H9 (cell line): ENCODE measurements around the gene SERPINA10. TPM values are rescaled to one million over a fixed set of nuclear protein-coding genes. Genes with fewer than 3 reads are reported as not detected.

Source experiments
- DNase-seq: peaks from one replicate; pipeline ENCODE4 v3.0.0-alpha.2; 2017
- H2AFZ ChIP-seq: one replicate; pipeline ENCODE4 v1.6.1; 2013; ENCODE audit warnings: mild to moderate bottlenecking, low read length, control low read depth, moderate library complexity
- H2AK5ac ChIP-seq: 2 replicates; pipeline ENCODE4 v1.6.1; 2013; ENCODE audit warnings: low read length, control low read depth, mixed read lengths; ENCODE audit not compliant: insufficient read length
- H2BK120ac ChIP-seq: one replicate; pipeline ENCODE4 v1.6.1; 2013; ENCODE audit warnings: low read depth, mild to moderate bottlenecking, low read length, control low read depth, inconsistent platforms; ENCODE audit not compliant: poor library complexity, severe bottlenecking
- H2BK12ac ChIP-seq: 2 replicates; pipeline ENCODE4 v1.6.1; 2013; ENCODE audit warnings: low read length, control low read depth, mixed read lengths, low read depth; ENCODE audit not compliant: insufficient read length
- H2BK15ac ChIP-seq: 2 replicates; pipeline ENCODE4 v1.6.1; 2013; ENCODE audit warnings: low read depth, low read length, control low read depth
- H2BK20ac ChIP-seq: one replicate; pipeline ENCODE4 v1.6.1; 2013; ENCODE audit warnings: low read depth, mild to moderate bottlenecking, low read length, control low read depth, inconsistent platforms; ENCODE audit not compliant: poor library complexity, severe bottlenecking
- H2BK5ac ChIP-seq: 2 replicates; pipeline ENCODE4 v1.6.1; 2013; ENCODE audit warnings: low read length, control low read depth, mixed read lengths; ENCODE audit not compliant: insufficient read length
- H3K14ac ChIP-seq: 2 replicates; pipeline ENCODE4 v1.6.1; 2013; ENCODE audit warnings: low read length, control low read depth; ENCODE audit not compliant: insufficient read depth
- H3K18ac ChIP-seq: 2 replicates; pipeline ENCODE4 v1.6.1; 2013; ENCODE audit warnings: low read depth, mild to moderate bottlenecking, mixed read lengths, low read length, control low read depth; ENCODE audit not compliant: insufficient read length
- H3K23ac ChIP-seq: 2 replicates; pipeline ENCODE4 v1.6.1; 2013; ENCODE audit warnings: low read length, control low read depth, mixed read lengths, low read depth; ENCODE audit not compliant: insufficient read length
- H3K23me2 ChIP-seq: 2 replicates; pipeline ENCODE4 v1.6.1; 2013; ENCODE audit warnings: low read depth, mild to moderate bottlenecking, mixed read lengths, low read length, control low read depth; ENCODE audit not compliant: insufficient read length, poor library complexity, severe bottlenecking
- H3K27ac ChIP-seq: 2 replicates; pipeline ENCODE4 v1.5.1; 2013; ENCODE audit warnings: low read length, control low read depth, mixed read lengths, low read depth; ENCODE audit not compliant: insufficient read length
- H3K27me3 ChIP-seq: 2 replicates; pipeline ENCODE4 v1.6.1; 2013; ENCODE audit warnings: low read length, control low read depth, inconsistent platforms; ENCODE audit not compliant: insufficient read depth
- H3K4ac ChIP-seq: 2 replicates; pipeline ENCODE4 v1.6.1; 2013; ENCODE audit warnings: low read depth, mild to moderate bottlenecking, control low read depth, inconsistent platforms, low read length, moderate library complexity
- H3K4me1 ChIP-seq: 2 replicates; pipeline ENCODE4 v1.6.1; 2013; ENCODE audit warnings: low read length, control low read depth, inconsistent platforms; ENCODE audit not compliant: insufficient read depth
- H3K4me2 ChIP-seq: 2 replicates; pipeline ENCODE4 v1.6.1; 2013; ENCODE audit warnings: low read length, control low read depth, mixed read lengths; ENCODE audit not compliant: insufficient read length, insufficient read depth
- H3K56ac ChIP-seq: 2 replicates; pipeline ENCODE4 v1.6.1; 2013; ENCODE audit warnings: low read depth, mild to moderate bottlenecking, mixed read lengths, low read length, control low read depth; ENCODE audit not compliant: insufficient read length
- H3K79me1 ChIP-seq: 2 replicates; pipeline ENCODE4 v1.6.1; 2013; ENCODE audit warnings: low read depth, mild to moderate bottlenecking, moderate library complexity, low read length, control low read depth, inconsistent platforms; ENCODE audit not compliant: insufficient read depth, poor library complexity, severe bottlenecking
- H3K79me2 ChIP-seq: 2 replicates; pipeline ENCODE4 v1.6.1; 2013; ENCODE audit warnings: low read length, control low read depth, inconsistent platforms; ENCODE audit not compliant: insufficient read depth
- H3K9ac ChIP-seq: 2 replicates; pipeline ENCODE4 v1.6.1; 2013; ENCODE audit warnings: low read length, control low read depth, mixed read lengths; ENCODE audit not compliant: insufficient read length; ENCODE audit errors: extremely low read depth
- H3K9me3 ChIP-seq: one replicate; pipeline ENCODE4 v1.6.1; 2013; ENCODE audit warnings: low read depth, low read length, inconsistent platforms; ENCODE audit not compliant: control insufficient read depth
- H3T11ph ChIP-seq: one replicate; pipeline ENCODE4 v1.6.1; 2013; ENCODE audit warnings: mild to moderate bottlenecking, low read length, control low read depth, inconsistent platforms
- H4K20me1 ChIP-seq: one replicate; pipeline ENCODE4 v1.6.1; 2013; ENCODE audit not compliant: control insufficient read depth, insufficient read length, insufficient read depth
- H4K5ac ChIP-seq: 2 replicates; pipeline ENCODE4 v1.6.1; 2013; ENCODE audit warnings: low read depth, mild to moderate bottlenecking, mixed read lengths, low read length, control low read depth; ENCODE audit not compliant: insufficient read length
- H4K8ac ChIP-seq: replicated peaks from 2 replicates; pipeline ENCODE4 v1.6.1; 2013; ENCODE audit warnings: low read length, control low read depth, mixed read lengths, low read depth; ENCODE audit not compliant: insufficient read length
- H4K91ac ChIP-seq: 2 replicates; pipeline ENCODE4 v1.6.1; 2013; ENCODE audit warnings: low read depth, mild to moderate bottlenecking, moderate library complexity, mixed read lengths, low read length, control low read depth; ENCODE audit not compliant: insufficient read length
- H3K27ac Mint-ChIP-seq, 3 experiments: 2 replicates in 2 of 3; 3 replicates in 1 of 3; pipeline ENCODE4 v1.8.0; 2020 to 2021; ENCODE audit warnings: mixed read lengths in 3 of 3, mild to moderate bottlenecking in 1 of 3, moderate library complexity in 1 of 3
- H3K27me3 Mint-ChIP-seq: 2 replicates; pipeline ENCODE4 v1.8.0; 2021; ENCODE audit warnings: low read depth, mild to moderate bottlenecking, moderate library complexity, mixed read lengths
- H3K36me3 Mint-ChIP-seq, 3 experiments: 2 replicates in 2 of 3; 3 replicates in 1 of 3; pipeline ENCODE4 v1.8.0; 2020 to 2021; ENCODE audit warnings: low read depth in 3 of 3, mixed read lengths in 3 of 3; ENCODE audit not compliant: insufficient read depth in 1 of 3
- H3K4me1 Mint-ChIP-seq, 2 experiments: 2 replicates each; pipeline ENCODE4 v1.8.0; 2020; ENCODE audit warnings: mixed read lengths in 2 of 2
- H3K4me3 Mint-ChIP-seq, 2 experiments: 2 replicates in 1 of 2; 3 replicates in 1 of 2; pipeline ENCODE4 v1.8.0; 2020 to 2021; ENCODE audit warnings: mild to moderate bottlenecking in 2 of 2, mixed read lengths in 2 of 2, moderate library complexity in 1 of 2
- H3K9me3 Mint-ChIP-seq, 2 experiments: 2 replicates in 1 of 2; 3 replicates in 1 of 2; pipeline ENCODE4 v1.8.0; 2020; ENCODE audit warnings: mild to moderate bottlenecking in 2 of 2, mixed read lengths in 2 of 2, moderate library complexity in 1 of 2
- CTCF ChIP-seq: fragments of 200-600 bp; sonication (generic); conservative IDR thresholded peaks from 3 replicates; pipeline ENCODE4 v1.8.0; 2021; ENCODE audit warnings: antibody characterized with exemption, mild to moderate bottlenecking
- WGBS: extraction: QIAGEN DNeasy Blood & Tissue Kit; methylation state at CpG from one replicate; pipeline ENCODE4 v1.1.7; 2013; ENCODE audit warnings: missing lambda C conversion rate, low lambda C conversion rate, mixed read lengths; ENCODE audit not compliant: insufficient read length; ENCODE audit errors: extremely low coverage; 5-methylcytosine and 5-hydroxymethylcytosine counted together
- total RNA-seq: library from RNA; stranded (reverse); gene quantifications from 2 replicates; pipeline ENCODE4 v1.2.1, GENCODE V29; 2021

Gene SERPINA10
- total RNA-seq, 1 experiment from 2014 or later, result not detected

GRCh38 chr14:94314890-94315289 lies 21.8 kb upstream of the SERPINA10 start:
- Mint-ChIP-seq H3K36me3 (no peaks in the 10 kb centered on the region), H3K27ac (no peak overlapping the region), H3K9me3 (no peaks in the 10 kb centered on the region), H3K4me3 (no peak overlapping the region), H3K27me3 (peaks cover 2% of the 10 kb centered on the region; the same call in 1 of the 2 replicates), H3K4me1 (peaks cover 5 to 6% of the 10 kb centered on the region in 2 experiments; a peak in 2 of 4 replicates)
- Histone ChIP-seq H3K56ac (no peak overlapping the region), H3K4ac (no peak overlapping the region), H3K9ac (no peak overlapping the region), H3K79me1 (no peaks in the 10 kb centered on the region), H3K18ac (no peak overlapping the region), H3K27me3 (no peaks in the 10 kb centered on the region), H3K79me2 (no peaks in the 10 kb centered on the region), H2BK15ac (no peak overlapping the region), H4K5ac (no peak overlapping the region), H3K23me2 (no peaks in the 10 kb centered on the region), H4K8ac (no peak overlapping the region), H4K91ac (no peak overlapping the region), H2BK20ac (no peak overlapping the region), H2BK5ac (no peak overlapping the region), H3K4me2 (no peak overlapping the region), H3T11ph (no peak overlapping the region), H2BK120ac (no peak overlapping the region), H3K4me1 (no peaks in the 10 kb centered on the region), H3K27ac (no peak overlapping the region), H3K14ac (no peak overlapping the region), H3K9me3 (no peaks in the 10 kb centered on the region), H4K20me1 (no peaks in the 10 kb centered on the region), H3K23ac (no peak overlapping the region), H2BK12ac (no peak overlapping the region), H2AFZ (no peak overlapping the region), H2AK5ac (no peak overlapping the region)
- WGBS, result no CpG with 5 or more reads among the region's 2 CpGs
- DNase-seq, result no peak
- no peak for TF ChIP-seq CTCF
